NCI-H82 treated with DMSO at 0.1 percent for 48 hours (cell line): Measurements from ENCODE around the gene POMC.
"Not testable (repeated sequence)": the region's sequence is repeated elsewhere in the genome, so short reads cannot be mapped to it uniquely, and the experiment has no call there.

Experiments used
- DNase-seq: peaks from one replicate; lab custom pipeline; 2025; ENCODE audit not compliant: unreplicated experiment; lab: John Stamatoyannopoulos, UW

The POMC gene

GRCh38 chr2:25168256-25169072, at the start of gene POMC:
Gene POMC, minus strand, starts transcription at chr2:25168580. Its CDS starts 3,808 bp downstream, at chr2:25164772.
- no peak for DNase-seq

GRCh38 chr2:25218100-25218499, 49.7 kb upstream of the POMC start:
- DNase-seq, result no peak

- DNase-seq, result no peak
Measured at GRCh38 chr2:25215948-25216679, 47.7 kb upstream of the POMC start.

- DNase-seq, result no peak
Measured at GRCh38 chr2:25215232-25215631, 46.9 kb upstream of the POMC start.

GRCh38 chr2:25213229-25213628, 44.8 kb upstream of the POMC start:
- DNase-seq, result no peak

GRCh38 chr2:25210923-25211322, 42.5 kb upstream of the POMC start:
- not testable (repeated sequence) for DNase-seq

GRCh38 chr2:25207078-25207545, 38.7 kb upstream of the POMC start:
- DNase-seq, result no peak

GRCh38 chr2:25204190-25204838, 35.9 kb upstream of the POMC start:
- no peak for DNase-seq

- no peak for DNase-seq
Measured at GRCh38 chr2:25202275-25202674, 33.9 kb upstream of the POMC start.

GRCh38 chr2:25201794-25202193, 33.4 kb upstream of the POMC start:
- DNase-seq, result no peak

- no peak for DNase-seq
Measured at GRCh38 chr2:25201265-25201664, 32.9 kb upstream of the POMC start.

- DNase-seq, result no peak
Measured at GRCh38 chr2:25198576-25198975, 30.2 kb upstream of the POMC start.

GRCh38 chr2:25198209-25198525, 29.8 kb upstream of the POMC start:
- no peak for DNase-seq

- DNase-seq, result no peak
Measured at GRCh38 chr2:25197336-25198208, 29.2 kb upstream of the POMC start.

- no peak for DNase-seq
Measured at GRCh38 chr2:25194576-25195122, 26.3 kb upstream of the POMC start.

- DNase-seq, result no peak
Measured at GRCh38 chr2:25190536-25190935, 22.2 kb upstream of the POMC start.

GRCh38 chr2:25188405-25188804, 20.0 kb upstream of the POMC start:
- no peak for DNase-seq

GRCh38 chr2:25187729-25188350, 19.5 kb upstream of the POMC start:
- DNase-seq, result no peak

- no peak for DNase-seq
Measured at GRCh38 chr2:25184254-25184653, 15.9 kb upstream of the POMC start.

GRCh38 chr2:25178976-25179375, 10.6 kb upstream of the POMC start:
- DNase-seq, result no peak
